HepG2 (cell line): ENCODE data around the gene POU2F2. TPM values are rescaled to one million over a fixed set of nuclear protein-coding genes. Genes with fewer than 3 reads are reported as not detected.

Source experiments
- AKAP8 ChIP-seq: sonication (generic); formaldehyde crosslinking; IDR thresholded peaks from 2 replicates; pipeline ENCODE4 v1.5.1; 2020; ENCODE audit warnings: mild to moderate bottlenecking, missing genetic modification reagents
- ARNT2 ChIP-seq: sonication (generic); formaldehyde crosslinking; IDR thresholded peaks from 2 replicates; pipeline ENCODE4 v1.8.0; 2022; ENCODE audit warnings: mild to moderate bottlenecking, low read depth, missing genetic modification reagents, moderate library complexity
- BCL6 ChIP-seq: IDR thresholded peaks from 2 replicates; pipeline ENCODE4 v1.6.1; 2016; ENCODE audit warnings: missing genetic modification reagents, missing compliant biosample characterization
- IKZF4 ChIP-seq: sonication (generic); formaldehyde crosslinking; IDR thresholded peaks from 2 replicates; pipeline ENCODE4 v1.5.1; 2020; ENCODE audit warnings: borderline replicate concordance, mild to moderate bottlenecking, low read depth, missing genetic modification reagents; ENCODE audit errors: not compliant biosample characterization
- KDM3A ChIP-seq: IDR thresholded peaks from 2 replicates; pipeline ENCODE4 v1.6.1; 2018; ENCODE audit warnings: low read depth, missing compliant biosample characterization
- KDM5A ChIP-seq: fragments of 200-600 bp; sonication (generic); IDR thresholded peaks from 2 replicates; pipeline ENCODE4 v1.7.0; 2018; ENCODE audit warnings: antibody characterized with exemption, mild to moderate bottlenecking, low read length, borderline replicate concordance
- MED13 ChIP-seq: sonication (generic); formaldehyde crosslinking; IDR thresholded peaks from 2 replicates; pipeline ENCODE4 v1.5.0; 2020; ENCODE audit warnings: missing genetic modification reagents
- NR2C2 ChIP-seq: sonication (generic); formaldehyde crosslinking; IDR thresholded peaks from 2 replicates; pipeline ENCODE4 v1.4.0; 2020; ENCODE audit warnings: missing genetic modification reagents, mild to moderate bottlenecking, moderate library complexity, borderline replicate concordance
- SATB2 ChIP-seq: sonication (generic); formaldehyde crosslinking; IDR thresholded peaks from 2 replicates; pipeline ENCODE4 v1.5.0; 2020; ENCODE audit warnings: missing genetic modification reagents
- SRSF4 ChIP-seq: fragments of 200-400 bp; formaldehyde crosslinking; IDR thresholded peaks from one replicate; pipeline ENCODE4 v1.6.1; 2018; ENCODE audit warnings: mild to moderate bottlenecking, low read depth, low read length, moderate library complexity; ENCODE audit not compliant: poor library complexity, severe bottlenecking
- ZNF326 ChIP-seq: sonication (generic); formaldehyde crosslinking; IDR thresholded peaks from 2 replicates; pipeline ENCODE4 v1.4.0; 2020; ENCODE audit warnings: missing genetic modification reagents, borderline replicate concordance
- ZNF766 ChIP-seq: sonication (generic); formaldehyde crosslinking; IDR thresholded peaks from 2 replicates; pipeline ENCODE4 v1.5.0; 2020; ENCODE audit warnings: missing genetic modification reagents, borderline replicate concordance
- ZNF891 ChIP-seq: sonication (generic); formaldehyde crosslinking; IDR thresholded peaks from 2 replicates; pipeline ENCODE4 v1.5.0; 2020; ENCODE audit warnings: mild to moderate bottlenecking, missing genetic modification reagents
- ZZZ3 ChIP-seq: sonication (generic); formaldehyde crosslinking; IDR thresholded peaks from 2 replicates; pipeline ENCODE4 v1.4.0; 2020; ENCODE audit warnings: missing genetic modification reagents, mild to moderate bottlenecking, borderline replicate concordance
- polyA plus RNA-seq, 8 experiments: library from polyadenylated mRNA; depleted of rRNA in 3 of 8; stranded (reverse) in 7 of 8; unstranded in 1 of 8; fragments of >200 nt; fragmentation: Illumina TruSeq in 4 of 8; extraction: Trizol in 4 of 8; gene quantifications; 2 replicates each; pipeline versions ENCODE4 v1.2.1 to v1.2.3, GENCODE V29; 2011 to 2016; ENCODE audit warnings: low read depth in 4 of 8, missing spikeins in 1 of 8, mixed read lengths in 1 of 8; ENCODE audit not compliant: insufficient read depth in 1 of 8
- total RNA-seq, 5 experiments: library from RNA; depleted of rRNA; stranded (reverse); fragments of >200 nt; fragmentation: Illumina TruSeq; extraction: Trizol; gene quantifications; 2 replicates each; pipeline ENCODE4 v1.2.3, GENCODE V29; 2016; ENCODE audit warnings: low read depth in 1 of 5
- TF ChIP-seq, protein P1 (sequence below): sonication (generic); formaldehyde crosslinking; IDR thresholded peaks from 2 replicates; pipeline ENCODE4 v1.5.1; 2020; ENCODE audit warnings: mild to moderate bottlenecking, moderate library complexity, missing genetic modification reagents
- TF ChIP-seq, protein P2 (sequence below): sonication (generic); formaldehyde crosslinking; IDR thresholded peaks from 2 replicates; pipeline ENCODE4 v1.9.0; 2022; ENCODE audit warnings: low read depth, missing genetic modification reagents
- TF ChIP-seq, protein P3 (sequence below): sonication (generic); formaldehyde crosslinking; IDR thresholded peaks from 2 replicates; pipeline ENCODE4 v1.8.0; 2022; ENCODE audit warnings: missing genetic modification reagents, mild to moderate bottlenecking, borderline replicate concordance
- TF ChIP-seq, protein P4 (sequence below): sonication (generic); formaldehyde crosslinking; IDR thresholded peaks from 2 replicates; pipeline ENCODE4 v1.5.0; 2020; ENCODE audit warnings: mild to moderate bottlenecking, missing genetic modification reagents, moderate library complexity
- TF ChIP-seq, protein P5 (sequence below): sonication (generic); formaldehyde crosslinking; IDR thresholded peaks from 2 replicates; pipeline ENCODE4 v1.8.0; 2022; ENCODE audit warnings: mild to moderate bottlenecking, missing genetic modification reagents; ENCODE audit not compliant: insufficient replicate concordance

POU2F2 gene
- total and polyA plus RNA-seq, 2 of the 13 experiments (the other 11 are each of a cell fraction or from before 2014, with no cell fraction given), result 0.09 to 0.17 TPM

DNA sequence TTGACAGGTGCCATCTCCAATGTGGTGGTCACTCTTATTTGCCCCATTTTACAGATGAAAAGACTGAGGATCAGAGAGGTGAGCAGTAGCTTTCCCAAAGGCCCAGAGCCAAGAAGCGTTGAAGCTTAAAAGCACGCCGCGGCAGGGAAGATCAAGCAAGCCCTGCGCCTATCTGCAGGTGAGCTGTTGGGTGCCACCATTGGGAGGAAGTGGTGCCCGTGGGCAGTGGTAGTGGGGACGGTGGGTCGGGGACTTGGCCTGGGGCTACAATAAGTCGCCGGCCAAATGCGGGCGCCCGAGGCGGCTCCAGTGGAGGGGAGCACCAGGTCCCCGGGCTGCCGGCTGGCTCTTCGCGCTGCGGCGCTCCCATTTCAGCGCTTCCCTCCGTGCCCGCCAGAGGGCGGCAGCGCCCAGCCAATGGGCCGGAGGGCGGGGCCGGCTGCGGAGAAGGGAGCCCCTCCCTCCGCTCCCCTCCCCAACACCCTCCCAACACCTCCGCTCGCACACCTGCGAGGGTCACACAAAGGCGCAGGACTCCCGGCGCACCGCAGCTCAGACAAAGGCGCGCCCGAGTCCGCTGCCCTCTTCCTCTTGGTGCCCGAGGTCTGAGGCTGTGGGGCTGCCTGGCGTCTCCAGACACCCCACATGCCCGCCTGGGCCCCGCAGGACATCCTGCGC, 744 bp upstream of the POU2F2 start (continued):
- TF ChIP-seq, protein P1, sequence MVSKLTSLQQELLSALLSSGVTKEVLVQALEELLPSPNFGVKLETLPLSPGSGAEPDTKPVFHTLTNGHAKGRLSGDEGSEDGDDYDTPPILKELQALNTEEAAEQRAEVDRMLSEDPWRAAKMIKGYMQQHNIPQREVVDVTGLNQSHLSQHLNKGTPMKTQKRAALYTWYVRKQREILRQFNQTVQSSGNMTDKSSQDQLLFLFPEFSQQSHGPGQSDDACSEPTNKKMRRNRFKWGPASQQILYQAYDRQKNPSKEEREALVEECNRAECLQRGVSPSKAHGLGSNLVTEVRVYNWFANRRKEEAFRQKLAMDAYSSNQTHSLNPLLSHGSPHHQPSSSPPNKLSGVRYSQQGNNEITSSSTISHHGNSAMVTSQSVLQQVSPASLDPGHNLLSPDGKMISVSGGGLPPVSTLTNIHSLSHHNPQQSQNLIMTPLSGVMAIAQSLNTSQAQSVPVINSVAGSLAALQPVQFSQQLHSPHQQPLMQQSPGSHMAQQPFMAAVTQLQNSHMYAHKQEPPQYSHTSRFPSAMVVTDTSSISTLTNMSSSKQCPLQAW (CRISPR knock-in tag), result peak; percentile 60; the same call in 1 of the 2 replicates
- TF ChIP-seq ARNT2 (CRISPR knock-in tag), result no peak
- no peak for TF ChIP-seq ZNF326
- TF ChIP-seq ZNF891 (CRISPR knock-in tag), result no peak
- no peak for TF ChIP-seq ZNF766 (CRISPR knock-in tag)
- TF ChIP-seq, protein P2, sequence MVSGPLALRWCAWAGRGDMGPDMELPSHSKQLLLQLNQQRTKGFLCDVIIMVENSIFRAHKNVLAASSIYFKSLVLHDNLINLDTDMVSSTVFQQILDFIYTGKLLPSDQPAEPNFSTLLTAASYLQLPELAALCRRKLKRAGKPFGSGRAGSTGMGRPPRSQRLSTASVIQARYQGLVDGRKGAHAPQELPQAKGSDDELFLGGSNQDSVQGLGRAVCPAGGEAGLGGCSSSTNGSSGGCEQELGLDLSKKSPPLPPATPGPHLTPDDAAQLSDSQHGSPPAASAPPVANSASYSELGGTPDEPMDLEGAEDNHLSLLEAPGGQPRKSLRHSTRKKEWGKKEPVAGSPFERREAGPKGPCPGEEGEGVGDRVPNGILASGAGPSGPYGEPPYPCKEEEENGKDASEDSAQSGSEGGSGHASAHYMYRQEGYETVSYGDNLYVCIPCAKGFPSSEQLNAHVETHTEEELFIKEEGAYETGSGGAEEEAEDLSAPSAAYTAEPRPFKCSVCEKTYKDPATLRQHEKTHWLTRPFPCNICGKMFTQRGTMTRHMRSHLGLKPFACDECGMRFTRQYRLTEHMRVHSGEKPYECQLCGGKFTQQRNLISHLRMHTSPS (CRISPR knock-in tag), result no peak
- 0 out of 2 replicates have a peak, but pooled peaks have one; percentile 32 for TF ChIP-seq BCL6 (CRISPR knock-in tag)
- TF ChIP-seq, protein P3, sequence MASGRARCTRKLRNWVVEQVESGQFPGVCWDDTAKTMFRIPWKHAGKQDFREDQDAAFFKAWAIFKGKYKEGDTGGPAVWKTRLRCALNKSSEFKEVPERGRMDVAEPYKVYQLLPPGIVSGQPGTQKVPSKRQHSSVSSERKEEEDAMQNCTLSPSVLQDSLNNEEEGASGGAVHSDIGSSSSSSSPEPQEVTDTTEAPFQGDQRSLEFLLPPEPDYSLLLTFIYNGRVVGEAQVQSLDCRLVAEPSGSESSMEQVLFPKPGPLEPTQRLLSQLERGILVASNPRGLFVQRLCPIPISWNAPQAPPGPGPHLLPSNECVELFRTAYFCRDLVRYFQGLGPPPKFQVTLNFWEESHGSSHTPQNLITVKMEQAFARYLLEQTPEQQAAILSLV, result no peak
- TF ChIP-seq, protein P4, sequence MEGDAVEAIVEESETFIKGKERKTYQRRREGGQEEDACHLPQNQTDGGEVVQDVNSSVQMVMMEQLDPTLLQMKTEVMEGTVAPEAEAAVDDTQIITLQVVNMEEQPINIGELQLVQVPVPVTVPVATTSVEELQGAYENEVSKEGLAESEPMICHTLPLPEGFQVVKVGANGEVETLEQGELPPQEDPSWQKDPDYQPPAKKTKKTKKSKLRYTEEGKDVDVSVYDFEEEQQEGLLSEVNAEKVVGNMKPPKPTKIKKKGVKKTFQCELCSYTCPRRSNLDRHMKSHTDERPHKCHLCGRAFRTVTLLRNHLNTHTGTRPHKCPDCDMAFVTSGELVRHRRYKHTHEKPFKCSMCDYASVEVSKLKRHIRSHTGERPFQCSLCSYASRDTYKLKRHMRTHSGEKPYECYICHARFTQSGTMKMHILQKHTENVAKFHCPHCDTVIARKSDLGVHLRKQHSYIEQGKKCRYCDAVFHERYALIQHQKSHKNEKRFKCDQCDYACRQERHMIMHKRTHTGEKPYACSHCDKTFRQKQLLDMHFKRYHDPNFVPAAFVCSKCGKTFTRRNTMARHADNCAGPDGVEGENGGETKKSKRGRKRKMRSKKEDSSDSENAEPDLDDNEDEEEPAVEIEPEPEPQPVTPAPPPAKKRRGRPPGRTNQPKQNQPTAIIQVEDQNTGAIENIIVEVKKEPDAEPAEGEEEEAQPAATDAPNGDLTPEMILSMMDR, result peak; percentile 96
- TF ChIP-seq AKAP8 (CRISPR knock-in tag), result no peak
- TF ChIP-seq MED13 (CRISPR knock-in tag), result no peak
- no peak for TF ChIP-seq ZZZ3 (CRISPR knock-in tag)
- TF ChIP-seq, protein P5, sequence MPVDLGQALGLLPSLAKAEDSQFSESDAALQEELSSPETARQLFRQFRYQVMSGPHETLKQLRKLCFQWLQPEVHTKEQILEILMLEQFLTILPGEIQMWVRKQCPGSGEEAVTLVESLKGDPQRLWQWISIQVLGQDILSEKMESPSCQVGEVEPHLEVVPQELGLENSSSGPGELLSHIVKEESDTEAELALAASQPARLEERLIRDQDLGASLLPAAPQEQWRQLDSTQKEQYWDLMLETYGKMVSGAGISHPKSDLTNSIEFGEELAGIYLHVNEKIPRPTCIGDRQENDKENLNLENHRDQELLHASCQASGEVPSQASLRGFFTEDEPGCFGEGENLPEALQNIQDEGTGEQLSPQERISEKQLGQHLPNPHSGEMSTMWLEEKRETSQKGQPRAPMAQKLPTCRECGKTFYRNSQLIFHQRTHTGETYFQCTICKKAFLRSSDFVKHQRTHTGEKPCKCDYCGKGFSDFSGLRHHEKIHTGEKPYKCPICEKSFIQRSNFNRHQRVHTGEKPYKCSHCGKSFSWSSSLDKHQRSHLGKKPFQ (CRISPR knock-in tag), result no peak
- TF ChIP-seq SATB2 (CRISPR knock-in tag), result no peak
- no peak for TF ChIP-seq SRSF4
- TF ChIP-seq KDM5A, result no peak
- TF ChIP-seq NR2C2 (CRISPR knock-in tag), result no peak
- TF ChIP-seq KDM3A (CRISPR knock-in tag), result peak; percentile 77; the same call in 1 of the 2 replicates
- no peak for TF ChIP-seq IKZF4 (CRISPR knock-in tag)
